HG02885 (cell line): ENCODE results near the gene CTNND2.
"Not testable (repeated sequence)": the region's sequence is repeated elsewhere in the genome, so short reads cannot be mapped to it uniquely, and the experiment has no call there.

ENCODE experiments used
- ATAC-seq: cut with Tn5 transposase; IDR thresholded peaks from one replicate; pipeline ENCODE4 v1.9.1; 2021; ENCODE audit warnings: mild to moderate bottlenecking; ENCODE audit not compliant: unreplicated experiment, poor library complexity

CTNND2 gene

DNA sequence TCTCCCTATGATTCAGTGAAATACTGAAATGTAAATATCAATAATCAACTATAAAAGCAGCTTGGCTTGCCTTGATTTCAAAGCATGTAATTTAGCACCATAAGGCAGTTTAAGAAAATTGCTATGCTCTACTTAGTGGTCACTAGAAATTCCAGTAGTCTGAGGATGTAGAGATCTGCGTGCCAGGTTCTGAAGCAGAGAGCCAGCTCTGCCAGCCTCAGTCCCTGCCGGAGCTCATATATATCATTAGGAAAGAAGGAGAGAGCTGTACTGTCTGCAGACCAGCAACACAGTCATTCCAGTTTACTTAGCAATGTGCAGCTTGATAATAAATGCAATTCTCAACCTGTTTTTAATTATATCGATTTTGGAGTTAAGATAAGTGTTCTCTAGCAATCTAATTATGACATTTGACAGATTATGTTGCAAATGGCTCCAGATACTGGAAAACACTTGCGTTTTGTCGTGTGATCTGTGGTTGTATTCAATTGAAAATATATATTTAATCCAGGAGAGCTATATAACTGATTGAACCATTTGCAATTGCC is 540.5 kb downstream of the CTNND2 start:
- no peak for ATAC-seq

DNA sequence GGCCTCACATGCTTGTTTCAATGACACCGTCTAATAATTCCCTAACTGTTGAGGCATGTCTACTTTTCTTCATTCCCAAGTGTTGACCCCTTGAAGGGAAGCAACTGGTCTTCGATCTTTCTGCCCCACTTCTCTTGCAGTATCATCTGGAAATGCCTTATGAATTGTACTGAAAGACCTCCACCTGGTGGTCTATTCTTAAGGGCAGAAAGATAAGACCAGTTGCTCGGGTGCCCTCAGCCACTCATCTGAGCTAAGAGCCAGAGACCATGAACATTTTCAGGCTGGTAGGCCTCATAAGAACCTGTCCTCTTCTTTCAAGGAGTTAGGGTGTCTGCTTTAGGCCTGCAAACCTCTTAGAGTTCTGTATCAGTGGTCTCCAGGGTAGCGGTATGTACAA is 542.5 kb downstream of the CTNND2 start:
- no peak for ATAC-seq

DNA sequence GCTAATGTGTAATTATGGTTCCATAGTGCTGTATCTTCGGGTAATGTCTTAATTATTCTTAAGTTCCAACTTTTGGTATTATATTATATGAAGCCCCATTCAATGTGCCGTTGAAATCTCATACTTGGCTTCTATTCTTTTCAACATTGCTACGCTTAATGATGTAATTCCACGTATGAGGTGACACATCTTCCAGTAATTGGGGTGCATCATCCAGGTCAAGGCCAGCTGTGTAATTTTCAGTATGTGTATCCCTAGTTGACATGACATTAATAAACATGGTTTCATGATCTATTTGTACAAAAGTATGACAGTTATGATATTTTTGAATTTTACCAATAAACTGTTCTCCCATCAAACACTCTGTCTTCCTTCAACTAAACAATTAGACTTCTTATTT is 546.3 kb downstream of the CTNND2 start:
- ATAC-seq, result no peak

DNA sequence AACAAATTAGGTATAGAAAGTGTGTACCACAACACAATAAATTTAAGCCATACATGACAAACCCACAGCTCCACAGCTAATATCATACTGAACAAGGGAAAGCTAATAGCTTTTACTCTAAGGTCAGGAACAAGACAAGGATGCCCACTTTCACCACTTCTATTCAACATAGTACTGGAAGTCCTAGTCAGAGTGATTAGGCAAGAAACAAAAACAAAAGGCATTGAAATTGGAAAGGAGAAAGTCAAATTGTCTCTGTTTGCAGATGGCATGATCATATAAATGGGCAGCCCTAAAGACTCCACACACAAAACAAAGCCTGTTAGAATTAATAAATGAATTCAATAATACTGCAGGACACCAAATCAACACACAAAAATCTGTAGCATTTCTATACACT is 548.8 kb downstream of the CTNND2 start:
- ATAC-seq, result no peak

DNA sequence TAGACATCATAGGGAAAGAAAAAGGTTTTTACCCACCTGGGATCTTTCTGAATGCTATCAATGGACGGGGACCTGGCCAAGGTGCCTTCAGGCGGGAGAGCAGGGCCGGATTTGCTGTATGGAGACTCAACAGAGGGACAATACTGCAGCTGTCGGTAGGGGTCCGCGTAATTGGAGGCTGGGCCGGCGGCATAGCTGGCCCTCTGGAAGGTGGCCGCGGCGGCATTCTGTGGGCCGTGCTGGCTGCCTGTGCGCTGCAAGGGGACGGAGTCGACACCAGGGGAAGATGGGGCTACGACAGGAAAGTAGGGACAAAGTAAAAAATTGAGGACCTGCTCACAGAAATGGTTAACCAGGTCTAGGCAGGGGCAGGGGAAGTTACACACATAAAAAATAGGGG is 557.9 kb downstream of the CTNND2 start:
- ATAC-seq, result no peak

DNA sequence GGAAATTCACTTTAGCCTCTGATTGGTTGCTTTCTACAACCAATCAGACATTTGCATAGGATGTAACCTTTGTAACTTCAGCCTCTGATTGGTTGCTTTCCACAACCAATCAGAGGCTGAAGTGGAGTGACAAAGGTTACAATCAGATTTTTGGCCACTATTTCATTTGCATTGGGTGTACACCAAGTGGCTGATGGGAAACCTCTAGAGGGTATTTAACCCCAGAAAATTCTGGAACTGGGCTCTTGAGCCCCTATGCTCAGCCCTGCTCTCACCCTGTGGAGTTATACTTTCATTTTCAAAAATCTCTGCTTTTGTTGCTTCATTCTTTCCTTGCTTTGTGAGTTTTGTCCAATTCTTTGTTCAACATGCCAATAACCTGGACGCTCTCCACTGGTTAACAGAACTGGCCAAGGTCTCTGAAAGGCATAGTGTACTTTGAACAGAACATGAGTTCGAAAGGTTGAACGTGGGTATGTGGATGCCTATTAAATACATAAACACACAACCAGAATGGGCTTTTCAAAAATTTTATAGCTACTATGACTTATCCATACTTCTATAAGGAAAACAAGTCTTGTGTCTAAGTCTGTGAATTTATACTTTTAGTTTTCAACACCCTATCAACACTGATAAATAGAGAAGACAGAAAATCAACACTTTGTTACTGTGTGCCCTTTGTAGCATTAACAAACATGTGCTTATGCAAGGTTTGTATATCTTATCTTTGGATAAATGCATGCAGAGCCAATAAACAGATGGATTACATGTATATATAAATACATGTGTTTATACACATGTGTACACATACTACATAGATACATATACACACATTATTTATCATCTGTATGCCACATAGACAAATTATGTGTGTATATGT is 568.1 kb downstream of the CTNND2 start:
- no peak for ATAC-seq

DNA sequence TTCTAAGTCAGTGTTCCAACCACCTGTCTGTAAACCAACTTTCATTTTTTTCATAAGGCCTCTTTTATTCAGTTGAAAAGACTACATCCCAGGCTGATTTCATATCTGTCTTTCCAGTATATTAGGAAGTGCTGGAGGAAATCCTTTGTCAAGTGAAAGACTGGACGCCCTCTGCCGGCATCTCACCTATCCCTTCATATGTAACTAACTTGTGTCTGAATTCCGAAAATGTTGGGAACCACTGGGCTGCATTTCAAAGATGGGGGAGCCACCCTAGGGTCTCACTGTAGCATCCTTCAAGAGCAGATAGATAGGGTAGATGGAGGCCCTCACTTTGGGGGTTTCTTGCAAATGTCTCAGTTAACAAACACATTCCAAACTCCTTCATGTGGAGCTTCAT is 569.8 kb downstream of the CTNND2 start:
- no peak for ATAC-seq

DNA sequence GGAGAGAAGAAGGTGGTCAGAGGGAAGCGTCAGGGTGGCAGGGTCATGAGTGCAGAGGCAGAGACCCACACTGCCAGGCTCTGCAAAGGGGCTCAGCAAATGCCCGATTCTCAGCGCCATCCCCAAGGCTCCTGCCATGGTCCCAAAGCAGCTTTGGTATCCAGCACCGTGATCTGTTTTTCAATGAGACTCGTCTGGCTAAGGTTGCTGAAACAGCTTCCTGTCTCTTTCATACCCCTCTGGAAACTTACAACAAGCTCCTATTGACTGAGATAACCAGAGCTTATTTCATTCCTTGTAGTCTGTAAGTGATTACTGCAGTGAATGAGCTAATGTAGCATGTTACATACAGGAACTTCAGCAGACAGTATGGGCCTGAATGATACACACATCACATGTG is 574.6 kb downstream of the CTNND2 start:
- no peak for ATAC-seq

DNA sequence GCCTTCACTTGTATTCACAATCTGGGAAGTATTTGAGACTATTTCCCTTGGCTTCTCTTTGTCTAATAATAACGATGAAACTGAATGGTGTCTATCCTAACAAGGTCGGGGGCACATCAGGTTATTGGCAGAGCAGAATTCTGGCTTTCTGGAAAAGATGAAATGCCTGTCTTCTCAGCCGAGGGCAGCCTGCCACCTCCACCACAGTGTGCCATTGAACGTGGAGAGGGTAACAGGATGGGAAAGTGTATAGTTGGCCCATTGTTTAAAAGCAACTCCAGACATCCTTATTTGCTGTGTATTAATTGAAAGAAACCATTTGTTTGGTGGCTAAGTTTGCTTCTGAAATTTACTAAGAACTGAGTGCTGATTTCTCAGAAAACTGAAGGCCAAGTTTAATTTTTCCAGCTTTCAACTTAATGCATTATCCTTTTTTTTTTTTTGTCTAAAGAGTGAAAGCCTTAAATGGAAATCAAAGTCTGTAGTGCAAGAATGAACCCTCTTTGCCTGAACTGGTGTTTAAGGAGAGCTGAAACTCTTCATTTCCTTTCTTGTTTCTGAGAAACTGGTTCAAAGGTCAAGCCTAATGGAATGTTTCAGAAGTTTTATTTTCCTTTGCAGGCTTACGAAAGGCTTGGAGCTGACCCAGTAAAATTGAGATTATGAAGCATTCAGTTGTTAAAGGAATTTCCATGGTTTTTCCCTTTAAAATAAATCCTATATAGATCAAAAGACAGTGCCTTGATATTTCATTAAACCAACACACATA is 579.5 kb downstream of the CTNND2 start:
- no peak for ATAC-seq

DNA sequence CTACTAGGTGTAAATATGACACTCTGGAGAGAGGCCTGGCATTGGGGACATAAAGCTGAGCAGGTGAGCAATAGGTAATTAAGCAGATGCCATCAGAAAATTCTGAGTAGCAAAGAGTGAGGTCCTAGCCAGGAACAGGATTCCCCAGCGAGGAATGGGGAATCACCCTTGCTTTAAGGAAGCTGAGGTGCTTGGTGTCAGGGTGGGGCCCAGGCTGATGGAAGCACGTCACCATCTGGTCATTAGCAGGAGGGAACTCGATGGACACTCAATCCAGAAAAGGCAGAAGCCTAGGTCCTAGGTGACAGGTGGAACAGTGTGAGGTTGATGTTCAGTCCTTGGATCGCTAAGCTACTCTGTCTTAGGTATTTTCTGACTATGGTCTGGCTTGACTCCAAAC is 580.5 kb downstream of the CTNND2 start:
- no peak for ATAC-seq

DNA sequence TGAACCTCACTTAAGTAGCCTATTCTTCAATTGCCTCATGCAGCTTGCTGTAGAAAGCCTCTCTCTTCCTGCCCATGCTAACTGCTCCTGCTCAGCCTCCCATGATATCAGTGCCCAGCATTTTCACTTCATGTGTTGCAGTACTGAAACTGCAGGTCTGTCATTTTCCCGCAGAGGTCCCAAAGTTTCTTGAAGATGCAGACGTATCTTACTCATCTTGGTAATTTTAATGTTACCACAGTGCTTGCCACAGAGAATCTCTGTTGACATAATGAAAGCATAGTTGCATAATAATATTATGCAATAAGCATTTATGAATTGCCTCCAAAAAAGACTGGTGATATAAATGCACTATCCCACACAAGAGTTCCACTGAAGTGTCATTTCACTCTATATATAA is 582.1 kb downstream of the CTNND2 start:
- no peak for ATAC-seq

DNA sequence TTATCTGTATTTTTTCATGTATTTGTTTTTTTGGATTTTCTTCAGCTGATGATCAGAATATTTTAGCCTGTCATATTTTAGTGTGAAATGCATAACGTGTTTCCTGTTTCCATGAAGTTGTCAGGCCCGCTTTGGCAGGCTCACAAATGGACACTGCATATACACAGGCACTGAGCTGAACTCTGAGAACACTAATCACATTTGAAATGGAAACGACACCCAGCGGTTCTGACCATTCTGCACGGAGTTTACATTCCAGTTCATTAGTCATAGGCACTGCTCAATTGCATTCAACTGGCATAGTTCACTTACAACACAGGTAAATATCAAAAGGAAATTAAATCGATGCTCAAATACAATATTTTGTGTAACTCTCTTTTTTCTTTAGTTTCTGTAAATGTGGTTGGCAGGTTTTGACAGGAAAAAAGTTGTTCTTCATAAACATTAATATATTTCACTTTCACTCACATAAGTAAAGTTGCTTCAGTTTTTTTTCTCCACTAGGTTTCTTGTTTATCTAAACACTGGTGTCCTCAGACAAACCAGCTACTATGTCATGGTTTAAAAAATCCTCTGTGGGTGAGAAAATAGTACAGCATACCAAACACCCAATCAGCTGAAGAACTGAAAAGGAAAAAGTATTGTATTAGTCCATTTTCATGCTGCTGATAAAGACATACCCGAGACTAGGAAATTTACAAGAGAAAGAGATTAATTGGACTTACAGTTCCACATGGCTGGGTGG is 584.2 kb downstream of the CTNND2 start:
- no peak for ATAC-seq

DNA sequence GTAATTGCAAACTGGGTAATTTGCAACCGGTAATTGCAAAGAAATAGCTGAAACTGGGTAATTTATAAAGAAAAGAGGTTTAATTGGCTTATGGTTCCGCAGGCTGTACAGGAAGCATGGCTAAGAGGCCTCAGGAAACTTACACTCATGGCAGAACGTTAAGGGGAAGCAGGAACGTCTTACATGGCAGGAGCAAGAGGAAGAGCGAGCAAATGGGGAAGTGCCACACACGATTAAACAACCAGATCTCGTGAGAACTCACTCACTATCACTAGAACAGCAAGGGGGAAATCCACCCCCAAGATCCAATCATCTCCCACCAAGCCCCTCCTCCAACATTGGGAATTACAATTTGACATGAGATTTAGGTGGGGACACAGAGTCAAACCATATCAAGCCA is 590.6 kb downstream of the CTNND2 start:
- ATAC-seq, result not testable (repeated sequence)

DNA sequence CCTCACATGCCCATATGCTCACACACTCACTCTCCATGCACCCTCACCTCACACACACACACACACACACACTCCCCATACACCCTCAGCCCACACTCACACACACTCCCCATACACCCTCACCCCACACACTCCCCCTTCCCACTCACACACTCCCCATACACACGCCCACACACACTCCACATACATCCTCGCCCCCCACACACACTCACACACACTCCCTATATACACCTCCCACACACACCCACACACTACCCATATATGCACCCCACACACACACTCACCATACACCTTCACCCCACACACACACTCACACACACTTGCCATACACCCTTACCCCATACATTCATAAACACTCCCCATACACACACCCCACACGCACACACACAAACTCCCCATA is 592.5 kb downstream of the CTNND2 start:
- no peak for ATAC-seq

DNA sequence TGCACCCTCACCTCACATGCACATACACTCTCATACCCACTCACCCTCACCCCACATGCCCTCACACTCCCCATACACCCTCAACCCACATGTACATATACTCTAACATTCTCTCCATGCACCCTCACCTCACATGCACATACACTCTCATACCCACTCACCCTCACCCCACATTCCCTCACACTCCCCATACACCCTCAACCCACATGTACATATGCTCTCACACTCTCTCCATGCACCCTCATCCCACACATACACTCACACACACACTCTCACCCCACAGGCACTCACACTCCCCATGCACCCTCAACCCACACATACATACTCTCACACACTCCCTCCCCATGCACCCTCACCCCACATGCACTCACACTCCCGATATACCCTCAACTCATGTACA is 593.0 kb downstream of the CTNND2 start:
- no peak for ATAC-seq

DNA sequence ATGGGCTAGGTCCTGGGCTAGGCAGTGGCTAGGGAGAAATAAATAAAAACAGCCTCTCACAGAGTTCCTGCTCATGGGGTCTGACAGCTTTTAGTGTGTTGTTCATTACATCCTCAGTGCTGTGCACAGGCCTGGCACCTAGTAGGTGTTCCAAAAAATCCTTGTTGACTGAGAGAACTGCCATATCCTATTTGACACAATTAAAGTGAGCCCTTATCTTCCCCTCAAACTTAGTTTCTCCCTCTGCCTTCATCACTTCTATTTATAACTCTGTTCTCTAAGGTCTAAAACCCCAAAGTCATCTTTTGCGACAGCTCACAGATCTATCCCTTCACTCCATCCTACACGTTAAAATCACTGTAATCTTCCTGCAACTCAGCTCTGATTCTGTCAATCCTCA is 594.1 kb downstream of the CTNND2 start:
- ATAC-seq, result no peak

DNA sequence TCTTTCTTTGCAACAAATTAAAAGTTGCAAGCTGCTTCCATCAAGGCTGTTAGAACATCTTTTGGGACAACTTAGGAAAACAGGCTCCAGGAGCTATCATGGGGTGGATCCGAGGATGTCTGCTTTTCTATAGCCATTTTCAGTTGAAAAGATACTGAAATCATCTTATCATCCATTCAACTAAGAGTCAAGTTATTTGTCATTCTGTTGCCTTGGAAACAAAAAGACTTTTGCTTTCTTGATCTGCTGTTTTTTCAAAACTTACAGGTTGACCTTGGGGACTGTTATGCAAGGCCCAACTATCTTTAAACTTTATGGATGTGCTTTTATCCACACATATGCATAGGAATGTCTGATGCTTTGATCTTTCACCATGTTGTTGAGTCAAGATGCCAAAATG is 597.9 kb downstream of the CTNND2 start:
- ATAC-seq, result no peak

DNA sequence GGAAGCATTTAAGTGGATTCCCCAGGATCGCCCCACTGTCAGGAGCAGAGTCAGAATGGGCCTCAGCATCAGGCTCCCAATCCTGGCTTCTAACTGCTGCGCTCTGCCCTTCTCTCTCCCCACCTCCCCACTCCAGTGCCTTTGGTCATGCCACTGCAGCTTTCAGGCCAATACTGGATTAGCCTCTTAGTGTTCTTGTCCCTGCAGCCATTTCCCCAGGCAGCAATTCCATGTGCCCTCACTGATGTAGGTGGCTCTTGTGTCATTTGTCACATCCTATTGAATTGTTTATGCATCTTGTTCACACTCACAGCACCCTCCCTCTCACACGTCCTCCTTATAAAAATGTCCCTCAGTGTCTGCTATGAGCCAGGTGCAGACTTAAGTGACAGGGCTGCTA is 599.0 kb downstream of the CTNND2 start:
- no peak for ATAC-seq

DNA sequence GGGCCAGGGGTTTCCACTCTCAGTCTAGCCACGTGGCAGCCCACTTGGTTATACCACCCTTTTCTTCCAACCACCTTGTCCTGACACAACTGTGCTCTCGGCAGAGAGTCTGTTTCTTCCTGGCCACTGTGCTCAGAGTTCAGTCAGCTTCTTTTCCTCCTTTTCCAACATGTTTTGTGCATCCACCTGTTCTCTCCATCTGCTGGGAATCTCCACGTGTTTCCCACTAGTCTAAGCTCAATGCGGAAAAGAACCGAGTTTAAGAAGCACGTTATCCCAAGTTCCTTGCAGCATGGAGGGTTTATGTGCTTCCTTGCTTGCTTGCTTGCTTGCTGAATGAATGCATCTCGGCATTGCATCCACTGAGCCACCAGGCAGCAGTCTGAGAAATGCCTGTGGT is 599.6 kb downstream of the CTNND2 start:
- no peak for ATAC-seq

DNA sequence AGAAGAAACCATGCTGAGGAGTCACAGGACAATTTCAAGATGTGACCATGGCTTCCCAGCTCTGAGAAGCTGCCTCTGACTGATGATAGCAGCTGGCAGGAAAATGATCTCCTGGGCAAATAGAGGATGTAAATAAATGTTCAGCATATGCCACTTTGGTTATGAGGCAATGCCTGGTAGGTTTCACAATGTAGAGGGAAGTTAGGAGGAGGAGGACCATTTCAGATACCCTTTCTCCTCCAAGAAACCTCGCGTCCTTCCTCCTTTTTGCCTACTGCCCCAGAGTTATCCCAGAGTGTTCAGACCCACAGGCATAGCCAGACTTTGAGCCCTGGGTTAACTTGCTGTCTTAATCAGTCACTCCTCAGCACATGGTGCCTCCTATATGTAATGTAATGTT is 601.6 kb downstream of the CTNND2 start:
- ATAC-seq, result no peak

DNA sequence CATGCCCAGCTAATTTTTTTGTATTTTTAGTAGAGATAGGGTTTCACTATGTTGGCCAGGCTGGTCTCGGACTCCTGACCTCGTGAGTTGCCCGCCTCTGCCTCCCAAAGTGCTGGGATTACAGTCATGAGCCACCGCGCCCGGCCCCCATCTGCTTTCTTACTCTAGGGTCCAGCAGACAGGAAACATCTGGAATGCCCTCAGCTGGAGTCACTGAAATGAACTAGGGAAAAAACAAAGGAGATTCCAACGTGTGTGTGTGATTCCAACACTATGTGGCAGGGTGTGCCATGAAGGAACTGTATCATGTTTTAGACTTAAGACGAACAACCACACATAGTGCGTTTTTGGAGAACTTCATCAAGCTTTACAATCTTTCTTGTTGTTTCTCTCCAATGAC is 603.1 kb downstream of the CTNND2 start:
- ATAC-seq, result no peak
